Tibial nerve (tissue), 4 donors: ENCODE measurements around the gene SSR3. TPM values are rescaled to one million over a fixed set of nuclear protein-coding genes. Genes with fewer than 3 reads are reported as not detected.

Experiments used
- DNase-seq, 2 donors: peaks; one replicate each; pipeline ENCODE4 v3.0.0-alpha.2; 2019; ENCODE audit warnings: low spot score in 2 of 2
- H3K27ac ChIP-seq, 4 donors: fragments of 200-600 bp; sonication (generic) in 3 of 4; one replicate each; pipeline ENCODE4 v1.5.1; 2017 to 2019; ENCODE audit warnings: mild to moderate bottlenecking in 1 of 4
- H3K27me3 ChIP-seq, 2 donors: fragments of 200-600 bp; sonication (generic) in 1 of 2; one replicate each; pipeline versions ENCODE4 v1.5.1 to v1.6.0; 2017 to 2019
- H3K36me3 ChIP-seq, 3 donors: fragments of 200-600 bp; sonication (generic); one replicate each; pipeline ENCODE4 v1.5.1; 2018 to 2019
- H3K4me1 ChIP-seq, 4 donors: fragments of 200-600 bp; sonication (generic) in 3 of 4; one replicate each; pipeline ENCODE4 v1.5.1; 2017 to 2019
- H3K4me3 ChIP-seq, 4 donors: fragments of 200-600 bp; sonication (generic) in 3 of 4; one replicate each; pipeline ENCODE4 v1.5.1; 2017 to 2019; ENCODE audit warnings: mild to moderate bottlenecking in 1 of 4, moderate library complexity in 1 of 4
- H3K9me3 ChIP-seq, 4 donors: fragments of 200-600 bp; sonication (generic) in 3 of 4; one replicate each; pipeline ENCODE4 v1.5.1; 2017 to 2019
- CTCF ChIP-seq, 5 experiments: fragments of 200-600 bp in 3 of 5; fragments of 450-650 bp in 2 of 5; sonication (generic) in 3 of 5; IDR thresholded peaks; one replicate each; pipeline ENCODE4 v1.5.1; 2016 to 2019; ENCODE audit warnings: antibody characterized with exemption in 5 of 5, mild to moderate bottlenecking in 3 of 5, moderate library complexity in 2 of 5
- EP300 ChIP-seq, 2 donors: sonication (generic); formaldehyde crosslinking; IDR thresholded peaks; one replicate each; pipeline ENCODE4 v1.6.1; 2017; ENCODE audit warnings: antibody characterized with exemption in 2 of 2, mild to moderate bottlenecking in 1 of 2
- POLR2A ChIP-seq, 2 donors: fragments of 450-650 bp; IDR thresholded peaks; one replicate each; pipeline ENCODE4 v1.6.1; 2017; ENCODE audit warnings: antibody characterized with exemption in 2 of 2, mild to moderate bottlenecking in 2 of 2, moderate library complexity in 2 of 2
- WGBS, 2 donors: methylation state at CpG; one replicate each; pipeline ENCODE4 v1.1.5; 2018; 5-methylcytosine and 5-hydroxymethylcytosine counted together
- total RNA-seq, 4 donors: library from RNA; depleted of rRNA; stranded (reverse); fragments of >200 nt; gene quantifications; one replicate each; pipeline ENCODE4 v1.1.0, GENCODE V29; 2016

The SSR3 gene
- total RNA-seq, 4 donors from 2014 or later, result 73.2 to 88.5 (median 79.0) TPM

- DNase-seq, result no peak
- no peak overlapping the region for H3K27ac ChIP-seq
- no peaks in the 10 kb centered on the region for H3K36me3 ChIP-seq
- no peaks in the 10 kb centered on the region for H3K27me3 ChIP-seq
- no peaks in the 10 kb centered on the region for H3K9me3 ChIP-seq
- WGBS, 2 donors, result 75 to 84% methylated on average over 4 of the region's 4 CpGs
- TF ChIP-seq CTCF (IDR thresholded peaks at IDR 0.05) (no peak), POLR2A (IDR thresholded peaks at IDR 0.05) (no peak), EP300 (IDR thresholded peaks at IDR 0.05) (no peak)
- H3K4me1 ChIP-seq, result peaks cover 0 to 14% (median 1%) of the 10 kb centered on the region in 4 donors
- H3K4me3 ChIP-seq, result no peak overlapping the region
Observed at GRCh38 chr3:156582532-156583183, 27.7 kb upstream of the SSR3 start.

- Histone ChIP-seq H3K9me3 (no peaks in the 10 kb centered on the region), H3K27ac (no peak overlapping the region), H3K36me3 (no peaks in the 10 kb centered on the region), H3K4me1 (peaks cover 0 to 7% (median 0%) of the 10 kb centered on the region in 4 donors), H3K27me3 (no peaks in the 10 kb centered on the region), H3K4me3 (no peak overlapping the region)
- TF ChIP-seq POLR2A (IDR thresholded peaks at IDR 0.05), result no peak
- no peak for TF ChIP-seq CTCF (IDR thresholded peaks at IDR 0.05)
- TF ChIP-seq EP300 (IDR thresholded peaks at IDR 0.05), result no peak
- no peak for DNase-seq
Observed at GRCh38 chr3:156581954-156582353, 27.0 kb upstream of the SSR3 start.

DNA sequence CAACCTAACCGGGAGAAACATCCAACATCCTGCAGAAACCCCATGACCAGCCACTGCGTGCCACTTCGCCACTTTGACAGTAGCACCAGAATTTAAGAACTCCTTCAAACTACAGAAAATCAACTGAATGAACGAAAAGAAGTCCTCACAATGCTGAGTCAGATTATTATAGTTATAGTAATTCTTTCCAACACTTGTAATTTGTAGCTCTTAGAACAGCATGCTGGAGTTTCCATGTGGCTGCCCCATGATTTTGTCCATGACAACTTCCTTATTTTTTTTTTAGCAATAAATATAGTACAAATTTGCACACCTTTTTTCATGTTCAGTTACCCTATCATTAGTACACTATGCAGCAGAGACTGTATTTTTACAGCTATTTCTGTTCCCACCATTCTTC, 26.1 kb upstream of the SSR3 start:
- WGBS, 2 donors, result 92% methylated on average over 4 of the region's 4 CpGs
- no peaks in the 10 kb centered on the region for H3K9me3 ChIP-seq
- no peaks in the 10 kb centered on the region for H3K36me3 ChIP-seq
- peaks cover 0 to 6% (median 3%) of the 10 kb centered on the region in 4 donors for H3K4me1 ChIP-seq
- H3K27me3 ChIP-seq, result no peaks in the 10 kb centered on the region
- no peak for DNase-seq
- H3K4me3 ChIP-seq, result no peak overlapping the region
- H3K27ac ChIP-seq, result no peak overlapping the region
- TF ChIP-seq CTCF (IDR thresholded peaks at IDR 0.05) (no peak), EP300 (IDR thresholded peaks at IDR 0.05) (no peak), POLR2A (IDR thresholded peaks at IDR 0.05) (no peak)

GRCh38 chr3:156579427-156579851, 24.5 kb upstream of the SSR3 start:
- H3K4me3 ChIP-seq, result no peak overlapping the region
- TF ChIP-seq EP300 (IDR thresholded peaks at IDR 0.05) (peak in 1 of 2 donors; percentile 57), CTCF (IDR thresholded peaks at IDR 0.05) (no peak)
- H3K36me3 ChIP-seq, result no peaks in the 10 kb centered on the region
- no peaks in the 10 kb centered on the region for H3K9me3 ChIP-seq
- 60 to 63% methylated on average over 2 of the region's 2 CpGs for WGBS, 2 donors
- DNase-seq, result peak in 1 of 2 donors; percentile 44
- peaks cover 0 to 12% (median 3%) of the 10 kb centered on the region in 4 donors for H3K4me1 ChIP-seq
- H3K27ac ChIP-seq, result no peak overlapping the region
- H3K27me3 ChIP-seq, result no peaks in the 10 kb centered on the region

DNA sequence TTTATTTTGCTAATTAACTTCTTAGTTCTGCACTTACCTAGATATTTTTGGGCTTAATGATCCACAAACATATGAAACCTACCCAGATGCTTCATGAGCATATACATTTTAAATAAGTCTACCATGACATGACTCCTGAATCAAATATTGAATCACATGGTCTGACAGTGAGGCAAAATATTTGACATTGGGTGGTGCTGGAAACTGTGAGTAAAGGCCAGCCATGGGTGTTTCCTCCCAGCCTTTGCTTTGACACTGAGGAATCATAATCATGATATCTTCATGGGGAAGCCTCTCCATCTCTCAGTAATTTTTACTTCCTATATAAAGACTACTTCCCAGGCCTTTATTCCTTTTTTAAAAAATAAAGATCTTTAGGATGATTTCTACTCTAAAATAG, 22.8 kb upstream of the SSR3 start:
- DNase-seq, result no peak
- H3K4me1 ChIP-seq, result peaks cover 0 to 12% (median 3%) of the 10 kb centered on the region in 4 donors
- no peaks in the 10 kb centered on the region for H3K9me3 ChIP-seq
- no peak overlapping the region for H3K27ac ChIP-seq
- H3K4me3 ChIP-seq, result no peak overlapping the region
- no peaks in the 10 kb centered on the region for H3K27me3 ChIP-seq
- H3K36me3 ChIP-seq, result no peaks in the 10 kb centered on the region
- TF ChIP-seq EP300 (IDR thresholded peaks at IDR 0.05) (no peak), CTCF (IDR thresholded peaks at IDR 0.05) (no peak), POLR2A (IDR thresholded peaks at IDR 0.05) (no peak)
